HCT116 (cell line): ENCODE data around the gene CEP112. TPM values are rescaled to one million over a fixed set of nuclear protein-coding genes. Genes with fewer than 3 reads are reported as not detected.

Experiments
- ATAC-seq: fragments of 200-7000 bp; cut with Tn5 transposase; 2 replicates; pipeline ENCODE4 v1.9.1; 2020; ENCODE audit warnings: mild to moderate bottlenecking, moderate library complexity
- BruUV-seq: library from RNA; stranded (reverse); fragments of 400-500 nt; replicated peaks from 2 replicates; lab custom pipeline; 2021; lab: Mats Ljungman, UMichigan
- CTCF ChIA-PET: fragments of 300-600 bp; sonication (Branson Sonifier 250); formaldehyde crosslinking; loops from one replicate; lab custom pipeline; 2021; ENCODE audit warnings: antibody characterized with exemption; lab: Charles Lee
- POLR2A ChIA-PET: fragments of 300-600, 350-600 bp; sonication (Branson Sonifier 250); formaldehyde crosslinking; loops from one replicate; lab custom pipeline; 2021; ENCODE audit warnings: antibody characterized with exemption; lab: Charles Lee
- RAD21 ChIA-PET, 2 experiments: fragments of 300-600 bp; sonication (Branson Sonifier 250); formaldehyde crosslinking; loops; one replicate each; lab custom pipeline; 2023; ENCODE audit warnings: low total read pairs in 2 of 2; ENCODE audit not compliant: uncharacterized antibody in 2 of 2, unreplicated experiment in 2 of 2, low non-redundant PET in 1 of 2; lab: Charles Lee
- DNase-seq: peaks from one replicate; pipeline ENCODE4 v3.0.0-alpha.2; 2010; ENCODE audit warnings: low read depth, low spot score
- H2AFZ ChIP-seq: fragments of 200-600 bp; shearing (Covaris generic), sonication (generic); 2 replicates; pipeline ENCODE4 v1.6.1; 2017; ENCODE audit warnings: low read depth, mixed run types, mixed read lengths, antibody characterized with exemption, low read length; ENCODE audit not compliant: poor library complexity, severe bottlenecking
- H3K27ac ChIP-seq: 2 replicates; pipeline ENCODE4 v1.5.1; 2012; ENCODE audit warnings: low read depth, low read length
- H3K27me3 ChIP-seq: fragments of 200-600 bp; sonication (generic); 2 replicates; pipeline ENCODE4 v1.6.1; 2016; ENCODE audit warnings: mixed run types, low read length, mixed read lengths; ENCODE audit not compliant: insufficient read depth
- H3K36me3 ChIP-seq, 2 experiments: fragments of 200-500 bp in 1 of 2; fragments of 200-600 bp in 1 of 2; sonication (Bioruptor generic) in 1 of 2; sonication (generic) in 1 of 2; 2 replicates each; pipeline versions ENCODE4 v1.5.1 to v1.6.1; 2014 to 2016; ENCODE audit warnings: low read length in 2 of 2, inconsistent platforms in 1 of 2, mixed read lengths in 1 of 2, mixed run types in 1 of 2; ENCODE audit not compliant: insufficient read depth in 2 of 2, control insufficient read depth in 1 of 2
- H3K4me1 ChIP-seq, 2 experiments: fragments of 200-600 bp in 1 of 2; sonication (generic) in 1 of 2; 2 replicates each; pipeline versions ENCODE4 v1.5.1 to v1.6.1; 2012 to 2017; ENCODE audit warnings: low read length in 2 of 2, inconsistent platforms in 1 of 2, mild to moderate bottlenecking in 1 of 2, mixed read lengths in 1 of 2, mixed run types in 1 of 2, moderate library complexity in 1 of 2; ENCODE audit not compliant: insufficient read depth in 2 of 2, control insufficient read depth in 1 of 2
- H3K4me2 ChIP-seq: fragments of 200-600 bp; sonication (generic); 2 replicates; pipeline ENCODE4 v1.6.1; 2017; ENCODE audit warnings: mixed run types, low read length, mixed read lengths
- H3K4me3 ChIP-seq, 2 experiments: fragments of 200-600 bp in 1 of 2; sonication (generic) in 1 of 2; replicated peaks in 1 of 2; 2 replicates each; pipeline ENCODE4 v1.5.1; 2011 to 2016; ENCODE audit warnings: low read length in 2 of 2, control low read depth in 1 of 2, low read depth in 1 of 2, mild to moderate bottlenecking in 1 of 2, mixed read lengths in 1 of 2, mixed run types in 1 of 2
- H3K79me2 ChIP-seq: fragments of 200-600 bp; sonication (generic); 2 replicates; pipeline ENCODE4 v1.6.1; 2017; ENCODE audit warnings: mild to moderate bottlenecking, mixed run types, low read length, moderate library complexity, mixed read lengths; ENCODE audit not compliant: insufficient read depth
- H3K9ac ChIP-seq: fragments of 200-600 bp; sonication (generic); 2 replicates; pipeline ENCODE4 v1.6.1; 2016; ENCODE audit warnings: low read length, mixed read lengths
- H3K9me2 ChIP-seq: fragments of 200-600 bp; sonication (generic), shearing (Covaris generic); 2 replicates; pipeline ENCODE4 v1.6.1; 2017; ENCODE audit warnings: mixed run types, mild to moderate bottlenecking, moderate library complexity; ENCODE audit not compliant: insufficient read depth
- H3K9me3 ChIP-seq, 2 experiments: fragments of 200-500 bp in 1 of 2; fragments of 200-600 bp in 1 of 2; sonication (Bioruptor generic) in 1 of 2; sonication (generic) in 1 of 2; 2 replicates each; pipeline ENCODE4 v1.6.1; 2014 to 2017; ENCODE audit warnings: low read length in 2 of 2, mixed read lengths in 2 of 2, inconsistent platforms in 1 of 2, low read depth in 1 of 2, mild to moderate bottlenecking in 1 of 2, mixed run types in 1 of 2, moderate library complexity in 1 of 2; ENCODE audit not compliant: control insufficient read depth in 1 of 2, insufficient read depth in 1 of 2
- H4K20me1 ChIP-seq: fragments of 200-600 bp; sonication (generic), shearing (Covaris generic); 2 replicates; pipeline ENCODE4 v1.6.1; 2017; ENCODE audit warnings: mixed run types, mild to moderate bottlenecking, moderate library complexity; ENCODE audit not compliant: insufficient read depth
- ATF3 ChIP-seq: IDR thresholded peaks from 2 replicates; pipeline ENCODE4 v1.6.1; 2012
- CBX3 ChIP-seq: IDR thresholded peaks from 2 replicates; pipeline ENCODE4 v1.6.1; 2012; ENCODE audit warnings: low read depth
- EGR1 ChIP-seq: IDR thresholded peaks from 2 replicates; pipeline ENCODE4 v1.6.1; 2012; ENCODE audit warnings: low read depth
- ELF1 ChIP-seq: IDR thresholded peaks from 2 replicates; pipeline ENCODE4 v1.6.1; 2012; ENCODE audit warnings: low read depth, borderline replicate concordance
- EZH2 ChIP-seq: fragments of 200-600 bp; sonication (generic); IDR thresholded peaks from 2 replicates; pipeline ENCODE4 v1.6.1; 2017; ENCODE audit warnings: antibody characterized with exemption, mixed run types
- EZH2phosphoT487 ChIP-seq: fragments of 200-600 bp; IDR thresholded peaks from 2 replicates; pipeline ENCODE4 v1.6.1; 2018; ENCODE audit warnings: antibody characterized with exemption, borderline replicate concordance
- MAX ChIP-seq: IDR thresholded peaks from 2 replicates; pipeline ENCODE4 v1.6.1; 2012
- POLR2A ChIP-seq: IDR thresholded peaks from 2 replicates; pipeline ENCODE4 v1.7.0; 2011; ENCODE audit warnings: borderline replicate concordance; ENCODE audit not compliant: insufficient read depth, insufficient read length; ENCODE audit errors: extremely low read depth
- POLR2AphosphoS5 ChIP-seq: IDR thresholded peaks from 2 replicates; pipeline ENCODE4 v1.6.1; 2011; ENCODE audit warnings: mild to moderate bottlenecking, low read depth, low read length, moderate library complexity
- RAD21 ChIP-seq: IDR thresholded peaks from 2 replicates; pipeline ENCODE4 v1.6.1; 2012; ENCODE audit warnings: low read depth, mild to moderate bottlenecking
- REST ChIP-seq: IDR thresholded peaks from 2 replicates; pipeline ENCODE4 v1.6.1; 2012; ENCODE audit warnings: low read depth
- SIN3A ChIP-seq: IDR thresholded peaks from 2 replicates; pipeline ENCODE4 v1.6.1; 2012; ENCODE audit warnings: low read depth
- SRF ChIP-seq: IDR thresholded peaks from 2 replicates; pipeline ENCODE4 v1.6.1; 2012; ENCODE audit warnings: low read depth
- TCF7L2 ChIP-seq: IDR thresholded peaks from 2 replicates; pipeline ENCODE4 v1.7.0; 2011; ENCODE audit warnings: borderline replicate concordance, inconsistent platforms; ENCODE audit not compliant: insufficient read depth, insufficient read length; ENCODE audit errors: extremely low read depth
- intact Hi-C: fragments of 100-400 bp; cut with micrococcal nuclease; formaldehyde crosslinking; loops from 2 replicates; pipeline ENCODE4 v1.10.0; 2022
- total RNA-seq: library from RNA; stranded (reverse); gene quantifications from one replicate; pipeline ENCODE4 v1.2.1, GENCODE V29; 2021; ENCODE audit not compliant: unreplicated experiment
- TF ChIP-seq, protein P1 (sequence below), 3 experiments: fragments of 200-600 bp in 1 of 3; sonication (generic) in 1 of 3; IDR thresholded peaks in 2 of 3; conservative IDR thresholded peaks in 1 of 3; 2 replicates each; pipeline ENCODE4 v1.5.1; 2012 to 2017; ENCODE audit warnings: low read depth in 2 of 3, low read length in 2 of 3, antibody characterized with exemption in 1 of 3, borderline replicate concordance in 1 of 3, control low read depth in 1 of 3, mild to moderate bottlenecking in 1 of 3, mixed read lengths in 1 of 3, mixed run types in 1 of 3, moderate library complexity in 1 of 3; ENCODE audit not compliant: insufficient read depth in 1 of 3

CEP112 gene
- total RNA-seq, 1 experiment from 2014 or later = 10.9 TPM

GRCh38 chr17:65609286-65609685 lies 582.6 kb downstream of the CEP112 start:
- H3K9me2 ChIP-seq = no peaks in the 10 kb centered on the region
- H4K20me1 ChIP-seq = no peaks in the 10 kb centered on the region
- no peak overlapping the region for H3K27ac ChIP-seq
- no peaks in the 10 kb centered on the region for H3K27me3 ChIP-seq
- ChIA-PET CTCF (no interaction called here), POLR2A (no interaction called here), RAD21 (no interaction called here)
- H3K9me3 ChIP-seq = no peaks in the 10 kb centered on the region
- BruUV-seq = no TSS peak
- TF ChIP-seq EGR1 = no peak
- no peak for TF ChIP-seq ATF3
- no peak for TF ChIP-seq SRF
- no peak for TF ChIP-seq EZH2phosphoT487
- TF ChIP-seq TCF7L2 = peak; percentile 30
- no peak for TF ChIP-seq ELF1
- TF ChIP-seq, protein P1, sequence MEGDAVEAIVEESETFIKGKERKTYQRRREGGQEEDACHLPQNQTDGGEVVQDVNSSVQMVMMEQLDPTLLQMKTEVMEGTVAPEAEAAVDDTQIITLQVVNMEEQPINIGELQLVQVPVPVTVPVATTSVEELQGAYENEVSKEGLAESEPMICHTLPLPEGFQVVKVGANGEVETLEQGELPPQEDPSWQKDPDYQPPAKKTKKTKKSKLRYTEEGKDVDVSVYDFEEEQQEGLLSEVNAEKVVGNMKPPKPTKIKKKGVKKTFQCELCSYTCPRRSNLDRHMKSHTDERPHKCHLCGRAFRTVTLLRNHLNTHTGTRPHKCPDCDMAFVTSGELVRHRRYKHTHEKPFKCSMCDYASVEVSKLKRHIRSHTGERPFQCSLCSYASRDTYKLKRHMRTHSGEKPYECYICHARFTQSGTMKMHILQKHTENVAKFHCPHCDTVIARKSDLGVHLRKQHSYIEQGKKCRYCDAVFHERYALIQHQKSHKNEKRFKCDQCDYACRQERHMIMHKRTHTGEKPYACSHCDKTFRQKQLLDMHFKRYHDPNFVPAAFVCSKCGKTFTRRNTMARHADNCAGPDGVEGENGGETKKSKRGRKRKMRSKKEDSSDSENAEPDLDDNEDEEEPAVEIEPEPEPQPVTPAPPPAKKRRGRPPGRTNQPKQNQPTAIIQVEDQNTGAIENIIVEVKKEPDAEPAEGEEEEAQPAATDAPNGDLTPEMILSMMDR (IDR thresholded peaks at IDR 0.05 in 2 of 3, conservative IDR thresholded peaks at IDR 0.05 in 1 of 3; ENCODE audit: borderline replicate concordance in 1 of 3, insufficient read depth in 1 of 3, low read depth in 2 of 3, low read length in 2 of 3) = no peak
- no peak overlapping the region for H3K4me2 ChIP-seq
- H3K4me1 ChIP-seq = no peaks in the 10 kb centered on the region
- H3K79me2 ChIP-seq = no peaks in the 10 kb centered on the region
- H2AFZ ChIP-seq = no peak overlapping the region
- ATAC-seq (no peak), DNase-seq (no peak)
- H3K9ac ChIP-seq = no peak overlapping the region
- H3K4me3 ChIP-seq = no peak overlapping the region
- intact Hi-C loops = no loop called here
- H3K36me3 ChIP-seq = no peaks in the 10 kb centered on the region

DNA sequence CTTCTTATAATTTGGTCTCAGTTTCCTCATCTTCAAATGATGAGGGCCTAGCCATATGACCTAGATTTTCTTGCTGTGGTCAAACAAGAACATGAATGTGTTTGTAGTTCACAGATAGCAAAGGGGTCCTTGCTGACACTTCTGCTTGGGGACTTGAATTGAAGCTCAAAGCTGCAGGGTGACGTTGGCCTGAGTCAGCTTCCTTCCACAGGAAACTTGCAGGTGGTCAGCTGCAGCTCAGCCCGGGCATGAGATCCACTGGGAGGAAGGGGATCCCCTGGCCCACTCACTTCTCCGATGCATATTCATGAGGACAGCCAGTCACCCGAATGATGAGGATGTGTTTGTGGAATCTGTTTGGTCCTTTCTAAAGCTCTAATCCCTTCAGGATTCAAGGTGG lies 587.9 kb downstream of the CEP112 start:
- no peak overlapping the region for H3K9ac ChIP-seq
- ATAC-seq (no peak), DNase-seq (no peak)
- no peaks in the 10 kb centered on the region for H4K20me1 ChIP-seq
- no peak overlapping the region for H3K4me3 ChIP-seq
- H3K4me2 ChIP-seq = no peak overlapping the region
- BruUV-seq = no TSS peak
- H3K36me3 ChIP-seq = no peaks in the 10 kb centered on the region
- H3K4me1 ChIP-seq = no peaks in the 10 kb centered on the region
- ChIA-PET CTCF (no interaction called here), POLR2A (no interaction called here), RAD21 (no interaction called here)
- H3K27me3 ChIP-seq = no peaks in the 10 kb centered on the region
- intact Hi-C loops = no loop called here
- H3K79me2 ChIP-seq = no peaks in the 10 kb centered on the region
- no peak overlapping the region for H2AFZ ChIP-seq
- no peaks in the 10 kb centered on the region for H3K9me2 ChIP-seq
- H3K27ac ChIP-seq = no peak overlapping the region
- no peaks in the 10 kb centered on the region for H3K9me3 ChIP-seq
- TF ChIP-seq REST = no peak
- TF ChIP-seq MAX = no peak
- no peak for TF ChIP-seq POLR2AphosphoS5
- no peak for TF ChIP-seq CBX3
- no peak for TF ChIP-seq POLR2A
- TF ChIP-seq ATF3 = no peak
- no peak for TF ChIP-seq RAD21
- no peak for TF ChIP-seq EZH2
- no peak for TF ChIP-seq ELF1
- no peak for TF ChIP-seq TCF7L2
- TF ChIP-seq EGR1 = no peak
- TF ChIP-seq SIN3A = no peak
- TF ChIP-seq EZH2phosphoT487 = no peak
